Measurements from ENCODE around the gene PRSS8. TPM values are rescaled to one million over a fixed set of nuclear protein-coding genes. Genes with fewer than 3 reads are reported as not detected.

Gene PRSS8
- 0.12 and 0.51 TPM in 2 replicates for total RNA-seq

DNA sequence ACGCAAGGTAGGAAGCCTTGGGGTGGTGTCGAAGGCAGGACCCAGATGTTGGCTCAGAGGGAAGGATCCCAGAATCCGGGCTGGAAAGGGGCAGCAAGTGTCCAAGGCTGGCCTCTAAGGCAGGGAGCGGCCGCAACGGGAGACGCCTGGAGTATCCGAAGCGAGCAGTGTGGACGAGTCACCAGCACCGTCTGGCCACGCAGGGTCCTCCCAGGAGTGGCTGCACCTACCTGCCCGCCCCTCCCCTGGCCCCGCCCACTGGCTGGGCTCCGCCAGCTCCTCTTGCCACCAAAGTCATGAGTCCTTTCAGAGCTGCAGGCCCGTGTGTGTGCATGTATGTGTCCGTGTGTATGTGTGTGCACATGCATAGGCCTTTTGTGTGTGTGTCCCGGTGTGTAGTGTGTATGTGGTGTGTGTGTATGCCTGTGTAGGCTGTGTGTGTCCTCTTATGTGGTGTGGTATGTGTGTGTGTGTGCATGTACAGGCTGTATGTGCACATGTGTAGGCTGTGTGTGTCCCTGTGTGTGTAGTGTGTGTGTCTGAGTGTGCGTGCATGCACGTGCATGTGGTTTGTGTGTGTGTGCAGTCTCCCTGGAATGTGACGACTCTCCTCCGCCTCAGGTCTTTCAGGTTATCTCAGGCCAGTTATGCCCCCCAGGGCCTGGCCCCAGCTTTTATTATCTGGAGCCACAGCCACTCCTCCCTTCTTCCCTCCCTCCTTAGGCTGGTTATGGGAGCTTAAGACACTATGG is at the start of gene PRSS8:
Gene PRSS8 (minus strand): TSS at position 193 of the 752 bp plus-strand sequence. CDS start 229 bp downstream, outside the sequence.

GRCh38 chr16:31179747-31180459 is 44.4 kb upstream of the PRSS8 start, which contains the start of gene FUS:
Gene FUS, plus strand, starts transcription at chr16:31180139. Its CDS starts 76 bp downstream, at chr16:31180215.

GRCh38 chr16:31149894-31150890 is 14.7 kb upstream of the PRSS8 start, which contains the start of gene PRSS36:
Gene PRSS36, minus strand, starts transcription at chr16:31150066. Its CDS starts 31 bp downstream, at chr16:31150035.

DNA sequence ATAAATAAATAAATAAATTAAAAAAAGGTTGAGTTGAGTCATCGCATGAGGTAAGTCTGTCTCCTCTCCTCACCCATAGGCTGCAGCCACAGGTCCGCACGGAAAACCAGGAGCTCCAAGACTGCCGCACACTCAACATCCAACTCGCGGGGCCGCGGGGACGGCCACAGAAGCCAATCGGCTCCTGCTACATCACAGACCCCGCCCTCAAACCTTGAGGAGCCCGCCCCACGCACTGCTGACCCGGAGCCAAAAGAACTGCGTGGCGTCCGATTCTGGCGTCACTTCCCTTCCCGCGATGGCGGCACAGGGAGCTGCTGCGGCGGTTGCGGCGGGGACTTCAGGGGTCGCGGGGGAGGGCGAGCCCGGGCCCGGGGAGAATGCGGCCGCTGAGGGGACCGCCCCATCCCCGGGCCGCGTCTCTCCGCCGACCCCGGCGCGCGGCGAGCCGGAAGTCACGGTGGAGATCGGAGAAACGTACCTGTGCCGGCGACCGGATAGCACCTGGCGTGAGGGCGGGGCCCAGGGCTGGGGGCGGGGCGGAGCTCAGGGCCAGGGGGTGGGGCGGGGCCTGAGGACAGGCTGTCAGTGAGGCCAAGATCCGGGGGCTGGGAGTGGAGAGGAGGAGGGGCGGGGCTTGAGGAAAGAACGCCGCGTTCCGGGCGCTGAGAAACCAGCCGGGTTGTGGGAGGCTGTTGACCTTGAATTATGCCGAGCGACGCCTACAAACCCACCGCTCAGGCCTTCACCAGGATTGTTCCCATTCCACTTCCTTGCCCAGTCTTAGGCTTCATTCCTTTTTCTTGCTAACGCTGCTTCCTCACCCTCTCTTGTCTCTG is 17.9 kb downstream of the PRSS8 start, which contains the start of gene KAT8:
Gene KAT8 (plus strand): TSS at position 281 of the 839 bp plus-strand sequence. CDS start 18 bp downstream, at position 299.

DNA sequence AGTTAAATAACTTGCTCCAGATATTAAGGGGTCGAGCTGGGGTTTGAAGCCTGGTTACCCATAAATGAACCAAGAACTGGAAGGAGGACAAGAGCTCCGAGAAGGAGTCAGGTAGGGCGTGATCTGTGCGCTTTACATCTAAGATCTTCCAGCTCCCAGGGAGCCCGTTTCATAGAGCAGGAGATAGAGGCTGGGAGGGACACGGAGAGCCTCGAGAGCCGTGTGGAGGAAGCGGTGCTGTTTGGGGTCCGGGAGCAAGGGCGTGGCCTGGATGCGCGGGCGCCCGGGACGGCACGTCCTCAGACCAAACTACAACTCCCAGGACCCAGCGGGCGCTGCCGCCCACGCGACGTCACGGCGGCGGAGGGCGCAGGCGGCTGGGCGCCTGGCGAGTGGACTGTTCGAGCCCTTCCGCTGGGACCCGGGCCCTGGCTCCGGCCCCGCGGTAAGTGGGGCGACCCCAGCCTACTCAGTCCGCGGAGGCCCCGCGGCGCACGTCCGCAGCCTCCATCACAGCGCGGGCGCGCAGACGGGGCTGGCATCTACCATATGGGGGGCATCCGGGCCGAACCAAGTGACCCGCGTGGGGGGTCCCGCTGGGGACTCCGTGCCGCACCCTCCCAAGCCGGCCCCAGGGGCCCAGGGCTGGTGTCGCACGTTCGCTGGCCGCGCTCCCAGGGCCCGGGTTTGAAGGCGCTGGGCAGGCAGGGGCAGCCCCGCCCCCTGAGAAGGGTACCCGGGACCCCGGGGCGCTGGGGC is 27.3 kb downstream of the PRSS8 start, which contains the start of gene BCKDK:
Gene BCKDK (plus strand): TSS at position 352 of the 759 bp plus-strand sequence. CDS start 838 bp downstream, outside the sequence.

DNA sequence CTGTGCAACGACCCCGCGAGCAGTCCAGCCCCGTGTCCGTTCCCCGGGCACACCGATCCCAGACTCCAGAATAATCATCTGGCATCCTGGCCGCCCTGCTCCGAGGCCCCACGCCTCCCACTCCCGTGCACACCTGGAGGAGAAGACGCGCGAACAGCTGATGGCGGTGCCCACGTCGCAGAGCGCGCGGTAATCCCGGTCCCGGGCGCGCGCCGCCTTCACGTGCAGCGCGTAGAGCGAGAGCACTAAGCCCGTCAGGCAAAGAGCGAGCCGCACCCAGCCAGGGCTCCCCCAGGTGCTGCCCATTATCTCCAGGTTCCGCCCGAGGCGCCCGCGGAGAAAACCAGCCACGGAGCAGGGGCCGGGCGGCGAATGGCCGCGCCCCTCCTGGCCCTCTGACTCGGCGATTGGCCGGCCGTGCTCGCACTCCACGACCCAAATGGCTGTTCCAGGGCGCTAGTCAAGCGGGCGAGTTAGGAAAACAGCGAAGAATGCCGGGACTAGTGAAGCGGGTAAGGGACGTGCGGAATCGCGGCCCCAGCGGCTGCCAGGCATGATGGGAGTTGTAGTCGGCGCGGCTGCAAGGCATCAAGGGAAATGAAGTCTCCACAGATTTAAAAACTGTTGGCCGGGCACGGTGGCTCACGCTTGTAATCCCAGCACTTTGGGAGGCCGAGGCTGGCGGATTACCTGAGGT is 41.0 kb downstream of the PRSS8 start, which contains the start of gene VKORC1:
Gene VKORC1 (minus strand): TSS at position 374 of the 697 bp plus-strand sequence. CDS start 68 bp downstream, at position 306.

GRCh38 chr16:31088459-31089183 is 46.9 kb downstream of the PRSS8 start, which contains the start of gene PRSS53:
Gene PRSS53, minus strand, starts transcription at chr16:31088943. Its CDS starts 134 bp downstream, at chr16:31088809.

Other genes with a start within 250 kb of the PRSS8 start
- gene BCL7C, start 241.7 kb downstream of the PRSS8 start, total RNA-seq = 65.5 and 67.8 TPM in 2 replicates
- 2.9 and 5.2 TPM in 2 replicates for gene CTF1, start 239.1 kb downstream of the PRSS8 start, total RNA-seq
- 14.0 and 16.7 TPM in 2 replicates for gene FBXL19, start 212.2 kb downstream of the PRSS8 start, total RNA-seq
- gene ORAI3, start 186.7 kb downstream of the PRSS8 start, total RNA-seq = 85.8 and 98.9 TPM in 2 replicates
- 3.3 and 4.0 TPM in 2 replicates for gene SETD1A, start 178.0 kb downstream of the PRSS8 start, total RNA-seq
- 11.6 and 14.7 TPM in 2 replicates for gene HSD3B7, start 150.5 kb downstream of the PRSS8 start, total RNA-seq
- under 0.01 and 0.94 TPM in 2 replicates for gene STX1B, start 125.1 kb downstream of the PRSS8 start, total RNA-seq
- gene STX4, start 102.2 kb downstream of the PRSS8 start, total RNA-seq = 17.5 and 20.2 TPM in 2 replicates
- 13.5 and 16.9 TPM in 2 replicates for gene ZNF668, start 61.5 kb downstream of the PRSS8 start, total RNA-seq
- gene ZNF646, start 61.3 kb downstream of the PRSS8 start, total RNA-seq = 9.1 and 13.3 TPM in 2 replicates
- 0.58 and 1.2 TPM in 2 replicates for gene PRSS53, start 46.8 kb downstream of the PRSS8 start, total RNA-seq
- 198 and 277 TPM in 2 replicates for gene VKORC1, start 40.9 kb downstream of the PRSS8 start, total RNA-seq
- 51.4 and 68.6 TPM in 2 replicates for gene BCKDK, start 27.3 kb downstream of the PRSS8 start, total RNA-seq
- gene KAT8, start 18.1 kb downstream of the PRSS8 start, total RNA-seq = 30.2 and 33.0 TPM in 2 replicates
- 0.34 and 1.3 TPM in 2 replicates for gene PRSS36, start 14.3 kb upstream of the PRSS8 start, total RNA-seq
- 29.2 and 31.2 TPM in 2 replicates for gene FUS, start 44.4 kb upstream of the PRSS8 start, total RNA-seq
- gene PYCARD, start 67.0 kb upstream of the PRSS8 start, total RNA-seq = 50.4 and 57.1 TPM in 2 replicates
- gene TRIM72, start 78.4 kb upstream of the PRSS8 start, total RNA-seq = 0.68 TPM in 1 of 2 replicates, not detected in the other
- not detected in 2 replicates for gene PYDC1, start 81.4 kb upstream of the PRSS8 start, total RNA-seq
- not detected in 2 replicates for gene ITGAM, start 124.2 kb upstream of the PRSS8 start, total RNA-seq
- under 0.01 TPM in 1 of 2 replicates, not detected in the other for gene ITGAX, start 219.4 kb upstream of the PRSS8 start, total RNA-seq

Data from pericardium fibroblast (primary cell).